22Rv1 (cell line): Measurements from ENCODE around the gene SLC25A28.

Source experiments
- ZFX ChIP-seq: fragments of 450-650 bp; IDR thresholded peaks from 2 replicates; pipeline ENCODE4 v1.6.1; 2017; ENCODE audit warnings: antibody characterized with exemption, borderline replicate concordance
- TF ChIP-seq, protein P1 (sequence below): fragments of 450-650 bp; IDR thresholded peaks from 2 replicates; pipeline ENCODE4 v1.5.1; 2017; ENCODE audit warnings: mild to moderate bottlenecking

DNA sequence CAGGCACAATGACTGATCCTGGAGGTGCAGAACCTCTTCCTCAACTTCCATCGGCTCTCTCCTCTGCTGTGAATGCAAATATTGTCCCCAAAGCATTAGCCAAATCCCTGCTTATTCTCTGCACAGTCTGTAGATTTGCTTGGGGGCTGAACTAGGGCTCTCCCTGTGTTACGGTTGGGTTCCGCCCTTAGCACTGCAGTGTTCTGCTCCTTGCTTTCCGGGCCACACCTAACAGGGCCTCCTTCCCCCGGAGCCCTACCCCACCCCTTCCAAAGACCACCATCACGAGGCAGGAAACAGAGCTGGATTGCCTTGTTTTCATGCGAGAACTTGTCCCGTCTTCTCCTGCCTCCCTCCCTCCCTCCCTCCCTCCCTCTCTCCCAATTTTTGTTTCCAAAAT lies 36.6 kb downstream of the SLC25A28 start:
- TF ChIP-seq, protein P1, sequence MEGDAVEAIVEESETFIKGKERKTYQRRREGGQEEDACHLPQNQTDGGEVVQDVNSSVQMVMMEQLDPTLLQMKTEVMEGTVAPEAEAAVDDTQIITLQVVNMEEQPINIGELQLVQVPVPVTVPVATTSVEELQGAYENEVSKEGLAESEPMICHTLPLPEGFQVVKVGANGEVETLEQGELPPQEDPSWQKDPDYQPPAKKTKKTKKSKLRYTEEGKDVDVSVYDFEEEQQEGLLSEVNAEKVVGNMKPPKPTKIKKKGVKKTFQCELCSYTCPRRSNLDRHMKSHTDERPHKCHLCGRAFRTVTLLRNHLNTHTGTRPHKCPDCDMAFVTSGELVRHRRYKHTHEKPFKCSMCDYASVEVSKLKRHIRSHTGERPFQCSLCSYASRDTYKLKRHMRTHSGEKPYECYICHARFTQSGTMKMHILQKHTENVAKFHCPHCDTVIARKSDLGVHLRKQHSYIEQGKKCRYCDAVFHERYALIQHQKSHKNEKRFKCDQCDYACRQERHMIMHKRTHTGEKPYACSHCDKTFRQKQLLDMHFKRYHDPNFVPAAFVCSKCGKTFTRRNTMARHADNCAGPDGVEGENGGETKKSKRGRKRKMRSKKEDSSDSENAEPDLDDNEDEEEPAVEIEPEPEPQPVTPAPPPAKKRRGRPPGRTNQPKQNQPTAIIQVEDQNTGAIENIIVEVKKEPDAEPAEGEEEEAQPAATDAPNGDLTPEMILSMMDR, result no peak
- TF ChIP-seq ZFX, result no peak
